Aorta (tissue), 5 donors: ENCODE data around the gene DNAH17. TPM values are rescaled to one million over a fixed set of nuclear protein-coding genes. Genes with fewer than 3 reads are reported as not detected.

Source experiments
- ATAC-seq: fragments of 200-7000 bp; cut with Tn5 transposase; one replicate; pipeline ENCODE4 v1.9.1; 2022; ENCODE audit warnings: moderate library complexity; ENCODE audit not compliant: low FRiP score
- DNase-seq, 2 donors: peaks; one replicate each; pipeline ENCODE4 v3.0.0-alpha.2; 2020
- H3K27ac ChIP-seq, 2 donors: one replicate each; pipeline ENCODE4 v1.5.1; 2013; ENCODE audit warnings: low read length in 2 of 2, mild to moderate bottlenecking in 2 of 2, moderate library complexity in 2 of 2, control low read depth in 1 of 2, inconsistent platforms in 1 of 2, low read depth in 1 of 2
- H3K27me3 ChIP-seq, 2 donors: one replicate each; pipeline ENCODE4 v1.6.1; 2013; ENCODE audit warnings: control low read depth in 1 of 2, low read length in 1 of 2, mild to moderate bottlenecking in 1 of 2, moderate library complexity in 1 of 2; ENCODE audit not compliant: insufficient read depth in 2 of 2, control insufficient read depth in 1 of 2
- H3K36me3 ChIP-seq, 2 donors: one replicate each; pipeline ENCODE4 v1.6.1; 2013; ENCODE audit warnings: control low read depth in 1 of 2, low read length in 1 of 2, mild to moderate bottlenecking in 1 of 2; ENCODE audit not compliant: insufficient read depth in 2 of 2, control insufficient read depth in 1 of 2
- H3K4me1 ChIP-seq, 2 donors: one replicate each; pipeline ENCODE4 v1.6.1; 2013; ENCODE audit warnings: low read length in 2 of 2, control low read depth in 1 of 2, mild to moderate bottlenecking in 1 of 2, moderate library complexity in 1 of 2; ENCODE audit not compliant: insufficient read depth in 2 of 2, control insufficient read depth in 1 of 2
- H3K4me3 ChIP-seq, 2 donors: one replicate each; pipeline ENCODE4 v1.5.1; 2013; ENCODE audit warnings: low read length in 2 of 2, control low read depth in 1 of 2, mild to moderate bottlenecking in 1 of 2
- H3K9me3 ChIP-seq: one replicate; pipeline ENCODE4 v1.6.1; 2013; ENCODE audit warnings: mild to moderate bottlenecking, low read length; ENCODE audit not compliant: control insufficient read depth
- WGBS, 2 donors: extraction: QIAGEN DNeasy Blood & Tissue Kit; methylation state at CpG; one replicate each; pipeline ENCODE4 v1.1.7; 2013; 5-methylcytosine and 5-hydroxymethylcytosine counted together
- intact Hi-C, 2 donors: fragments of 100-400 bp; cut with DNase I; formaldehyde crosslinking; loops; one replicate each; pipeline versions ENCODE4 v1.14.2 to v1.15.0; 2022
- polyA plus RNA-seq, 2 donors: library from polyadenylated mRNA; stranded (reverse); fragments of 200-250 nt; gene quantifications; one replicate each; pipeline ENCODE4 v1.2.3, GENCODE V29; 2013
- total RNA-seq, 2 donors: library from RNA; stranded (reverse); fragmentation: NEBNext Ultra II Directional; extraction: Animal tissue kit (Norgen Biotek cat#: 25700); gene quantifications; one replicate each; pipeline ENCODE4 v1.2.1, GENCODE V29; 2021
- donor health status: healthy with polysubstance abuse.
- donor health status: Bipolar disorder and iron deficiency.
- donor health status: DM: no; HTN: no; CAD: no.
- donor health status: DM: no; HTN: no; CAD: no.
- donor health status: DM: yes; HTN: yes; CAD: no.

DNAH17 gene
- total and polyA plus RNA-seq, 4 donors, result 0.21 to 0.45 TPM; not detected in 2

- Histone ChIP-seq H3K9me3 (no peaks in the 10 kb centered on the region), H3K4me1 (no peaks in the 10 kb centered on the region), H3K27me3 (no peaks in the 10 kb centered on the region), H3K4me3 (no peak overlapping the region), H3K36me3 (no peaks in the 10 kb centered on the region), H3K27ac (no peak overlapping the region)
- 96 to 97% methylated on average over 12 of the region's 12 CpGs for WGBS, 2 donors
- ATAC-seq, result no peak
- intact Hi-C loops, result no loop called here
- peak in 1 of 2 donors; percentile 27 for DNase-seq
Observed at GRCh38 chr17:78596871-78597764, 19.9 kb upstream of the DNAH17 start.

GRCh38 chr17:78595135-78595810 is 18.1 kb upstream of the DNAH17 start:
- Histone ChIP-seq H3K4me3 (no peak overlapping the region), H3K4me1 (no peaks in the 10 kb centered on the region), H3K36me3 (no peaks in the 10 kb centered on the region), H3K27me3 (no peaks in the 10 kb centered on the region), H3K27ac (no peak overlapping the region), H3K9me3 (no peaks in the 10 kb centered on the region)
- intact Hi-C loops, result no loop called here
- WGBS, 2 donors, result 94 to 96% methylated on average over 9 of the region's 9 CpGs
- DNase-seq (peak in 1 of 2 donors; percentile 4), ATAC-seq (no peak)

GRCh38 chr17:78592991-78593329 is 15.8 kb upstream of the DNAH17 start:
- Histone ChIP-seq H3K9me3 (no peaks in the 10 kb centered on the region), H3K27me3 (no peaks in the 10 kb centered on the region), H3K36me3 (no peaks in the 10 kb centered on the region), H3K27ac (no peak overlapping the region), H3K4me1 (no peaks in the 10 kb centered on the region), H3K4me3 (no peak overlapping the region)
- 92 to 93% methylated on average over 6 of the region's 6 CpGs for WGBS, 2 donors
- no peak for DNase-seq
- ATAC-seq, result no peak
- intact Hi-C loops, result no loop called here

GRCh38 chr17:78591263-78591671 is 14.1 kb upstream of the DNAH17 start:
- DNase-seq (peak in 1 of 2 donors; percentile 75), ATAC-seq (no peak)
- WGBS, 2 donors, result 94 to 96% methylated on average over 16 of the region's 16 CpGs
- H3K4me1 ChIP-seq, result no peaks in the 10 kb centered on the region
- intact Hi-C loops, result no loop called here
- H3K4me3 ChIP-seq, result no peak overlapping the region
- H3K27ac ChIP-seq, result no peak overlapping the region
- no peaks in the 10 kb centered on the region for H3K27me3 ChIP-seq
- no peaks in the 10 kb centered on the region for H3K36me3 ChIP-seq
- no peaks in the 10 kb centered on the region for H3K9me3 ChIP-seq

- no peak for ATAC-seq
Observed at GRCh38 chr17:78589885-78590284, 12.7 kb upstream of the DNAH17 start.

GRCh38 chr17:78589031-78589675 is 12.0 kb upstream of the DNAH17 start:
- Histone ChIP-seq H3K36me3 (no peaks in the 10 kb centered on the region), H3K4me3 (no peak overlapping the region), H3K4me1 (no peaks in the 10 kb centered on the region), H3K9me3 (no peaks in the 10 kb centered on the region), H3K27ac (no peak overlapping the region), H3K27me3 (no peaks in the 10 kb centered on the region)
- 94 to 96% methylated on average over 18 of the region's 18 CpGs for WGBS, 2 donors
- ATAC-seq (no peak), DNase-seq (peak in 1 of 2 donors; percentile 66)
- intact Hi-C loops, result no loop called here

More at GRCh38 chr17:78589885-78590284, 12.7 kb upstream of the DNAH17 start:
- peak in 1 of 2 donors; percentile 60 for DNase-seq
- no peaks in the 10 kb centered on the region for H3K9me3 ChIP-seq
- H3K36me3 ChIP-seq, result no peaks in the 10 kb centered on the region
- intact Hi-C loops, result no loop called here
- H3K27me3 ChIP-seq, result no peaks in the 10 kb centered on the region
- H3K4me3 ChIP-seq, result no peak overlapping the region
- 94% methylated on average over 13 of the region's 13 CpGs for WGBS, 2 donors
- H3K27ac ChIP-seq, result no peak overlapping the region
- no peaks in the 10 kb centered on the region for H3K4me1 ChIP-seq

- DNase-seq (peak in 1 of 2 donors; percentile 48), ATAC-seq (no peak)
- Histone ChIP-seq H3K4me1 (no peaks in the 10 kb centered on the region), H3K36me3 (no peaks in the 10 kb centered on the region), H3K27ac (no peak overlapping the region), H3K9me3 (no peaks in the 10 kb centered on the region), H3K27me3 (no peaks in the 10 kb centered on the region), H3K4me3 (no peak overlapping the region)
- 86 to 89% methylated on average over 16 of the region's 16 CpGs for WGBS, 2 donors
- intact Hi-C loops, result no loop called here
Observed at GRCh38 chr17:78588258-78589030, 11.2 kb upstream of the DNAH17 start.

- Histone ChIP-seq H3K27me3 (no peaks in the 10 kb centered on the region), H3K9me3 (no peaks in the 10 kb centered on the region), H3K4me3 (no peak overlapping the region), H3K27ac (no peak overlapping the region), H3K36me3 (no peaks in the 10 kb centered on the region), H3K4me1 (no peaks in the 10 kb centered on the region)
- intact Hi-C loops, result no loop called here
- 96 to 97% methylated on average over 8 of the region's 8 CpGs for WGBS, 2 donors
- DNase-seq (peak in 1 of 2 donors; percentile 32), ATAC-seq (no peak)
Observed at GRCh38 chr17:78585006-78585630, 7.9 kb upstream of the DNAH17 start.
